Measurements from ENCODE around the gene WDR64. TPM values are rescaled to one million over a fixed set of nuclear protein-coding genes. Genes with fewer than 3 reads are reported as not detected.

WDR64 gene
- total and polyA plus RNA-seq, 2 of the 4 experiments (the other 2 are of a cell fraction): not detected

GRCh38 chr1:241637604-241638003 is 14.5 kb upstream of the WDR64 start:
- peak overlapping the region; percentile 74 for H2BK5ac ChIP-seq (ENCODE audit: low read depth, low read length, poor library complexity, severe bottlenecking)
- H3K4me2 ChIP-seq (ENCODE audit: low read depth, low read length): peak overlapping the region; percentile 88
- H4K5ac ChIP-seq (ENCODE audit: low read depth, low read length): peak overlapping the region; percentile 67; the same call in 1 of the 2 replicates
- H2AFZ ChIP-seq (replicated peaks; ENCODE audit: low read length, poor library complexity): no peak overlapping the region
- in situ Hi-C loops (cut with MboI; ENCODE audit: low sequenced_read_pairs): no loop called here
- no peaks in the 10 kb centered on the region for H3K27me3 ChIP-seq (ENCODE audit: control insufficient read depth, insufficient read depth, low read length)
- 0 out of 2 replicates have a peak overlapping the region, but pooled peaks have one; percentile 53 for H3K14ac ChIP-seq (replicated peaks; ENCODE audit: low read depth, low read length)
- DNase-seq: peak; percentile 40
- H3K4me1 ChIP-seq (ENCODE audit: control insufficient read depth, insufficient read depth, low read length): peaks cover 12% of the 10 kb centered on the region
- H2BK15ac ChIP-seq (ENCODE audit: low read depth, low read length): peak overlapping the region; percentile 53; the same call in 1 of the 3 replicates
- peaks cover 11% of the 10 kb centered on the region for H3K9me1 ChIP-seq (ENCODE audit: insufficient read depth, low read length)
- H3K27ac ChIP-seq (ENCODE audit: insufficient read depth, low read length): peak overlapping the region; percentile 7; the same call in 1 of the 2 replicates
- no TSS peak for BruUV-seq (replicated peaks)
- WGBS, 2 experiments (ENCODE audit: extremely low coverage in 2 of 2, insufficient read length in 1 of 2): no CpG with 5 or more reads among the region's 4 CpGs
- H4K8ac ChIP-seq (ENCODE audit: low read depth in 2 of 2, low read length in 2 of 2): peak overlapping the region in 1 of 2 experiments; percentile 6; a peak in 1 of 4 replicates
- peak overlapping the region; percentile 38 for H2AK9ac ChIP-seq (replicated peaks; ENCODE audit: low read depth, low read length, poor library complexity)
- H3K23ac ChIP-seq (ENCODE audit: low read depth, low read length): peak overlapping the region; percentile 44
- CTCF ChIA-PET: interaction anchor here (0.8 to 1.3 kb wide), 2 partner anchors 27 to 360 kb away, joined by 3 to 4 read pairs; no protein-coding TSS in a partner anchor
- H3K4me3 ChIP-seq (ENCODE audit: insufficient read depth, low read depth, low read length): peak overlapping the region; percentile 27; the same call in 1 of the 2 replicates
- peaks cover 15 to 35% of the 10 kb centered on the region in 2 experiments for H3K79me1 ChIP-seq (ENCODE audit: low read depth in 1 of 2, low read length in 2 of 2)
- intact Hi-C loops (cut with micrococcal nuclease): loop anchor here (2.0 kb wide), 2 partner anchors 25 to 197 kb away; no protein-coding TSS in a partner anchor
- dilution Hi-C loops (cut with HindIII; ENCODE audit: low sequenced_read_pairs, unreplicated experiment): no loop called here
- TF ChIP-seq BHLHE40 (IDR thresholded peaks at IDR 0.05; ENCODE audit: low read depth, low read length) (no peak), MAZ (IDR thresholded peaks at IDR 0.05; ENCODE audit: borderline replicate concordance, low read depth, low read length) (no peak), USF2 (IDR thresholded peaks at IDR 0.05; ENCODE audit: low read depth, low read length) (no peak), CHD1 (IDR thresholded peaks at IDR 0.05; ENCODE audit: low read depth, low read length) (no peak), ELK1 (IDR thresholded peaks at IDR 0.05; ENCODE audit: borderline replicate concordance, low read depth, low read length) (no peak), RFX5 (IDR thresholded peaks at IDR 0.05; ENCODE audit: low read depth, low read length) (no peak), RAD21 (IDR thresholded peaks at IDR 0.05; ENCODE audit: low read length) (no peak), SMC3 (IDR thresholded peaks at IDR 0.05; ENCODE audit: low read depth, low read length) (no peak), NFE2L2 (IDR thresholded peaks at IDR 0.05; ENCODE audit: low read depth, low read length) (no peak), RCOR1 (IDR thresholded peaks at IDR 0.05; ENCODE audit: insufficient replicate concordance, low read length) (no peak)
- H4K91ac ChIP-seq (ENCODE audit: insufficient read depth, low read depth, low read length): peak overlapping the region; percentile 52
- POLR2A ChIA-PET (ENCODE audit: unreplicated experiment): no interaction called here
- peaks cover 2% of the 10 kb centered on the region; the same call in 1 of the 2 replicates for H3K36me3 ChIP-seq (ENCODE audit: control insufficient read depth, insufficient read depth, low read length)
- H3K56ac ChIP-seq (ENCODE audit: extremely low read depth, insufficient read depth, low read length): peak overlapping the region; percentile 22; the same call in 1 of the 2 replicates
- H3K9me3 ChIP-seq (ENCODE audit: control insufficient read depth, insufficient read depth, low read length): no peaks in the 10 kb centered on the region
- no peak for ATAC-seq (ENCODE audit: low read depth)
- H3K4ac ChIP-seq (ENCODE audit: low read depth, low read length): peak overlapping the region; percentile 62
- peak overlapping the region; percentile 76; the same call in 1 of the 2 replicates for H2AK5ac ChIP-seq (ENCODE audit: low read depth, low read length)
- H4K20me1 ChIP-seq (ENCODE audit: insufficient read depth, low read length): 0 out of 2 replicates have a peak, but pooled peaks cover 6% of the 10 kb centered on the region
- peak overlapping the region; percentile 61 for H2BK20ac ChIP-seq (ENCODE audit: low read depth, low read length)
- peak overlapping the region; percentile 66 for H2BK120ac ChIP-seq (ENCODE audit: low read depth, low read length)
- peak overlapping the region; percentile 51; the same call in 1 of the 2 replicates for H3K18ac ChIP-seq (ENCODE audit: low read depth, low read length)
- no peak overlapping the region; the same call in 1 of the 2 replicates for H3K9ac ChIP-seq (ENCODE audit: low read depth, low read length)
